ENCODE measurements around the gene ZNF185.

Gene ZNF185

DNA sequence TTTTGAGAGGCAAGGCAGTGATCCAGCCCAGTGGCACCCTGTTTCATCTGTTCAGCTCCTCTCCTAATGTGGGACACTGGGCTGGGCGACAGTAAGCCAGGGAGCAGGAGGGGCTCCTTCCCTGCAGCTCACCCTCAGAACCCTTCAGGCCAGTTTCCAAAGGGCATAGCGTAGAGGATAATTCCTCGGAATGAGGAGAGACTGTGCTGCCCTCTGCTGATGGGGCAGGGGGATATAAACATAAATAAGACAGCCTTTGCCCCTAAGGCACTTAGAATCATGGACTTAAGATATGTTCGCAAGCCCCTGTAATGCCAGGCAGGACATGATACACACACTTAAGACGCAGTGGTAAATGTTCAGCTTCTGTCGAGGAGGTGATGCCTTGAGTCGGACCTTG lies 27.9 kb upstream of the ZNF185 start:
- TF ChIP-seq, protein P1, sequence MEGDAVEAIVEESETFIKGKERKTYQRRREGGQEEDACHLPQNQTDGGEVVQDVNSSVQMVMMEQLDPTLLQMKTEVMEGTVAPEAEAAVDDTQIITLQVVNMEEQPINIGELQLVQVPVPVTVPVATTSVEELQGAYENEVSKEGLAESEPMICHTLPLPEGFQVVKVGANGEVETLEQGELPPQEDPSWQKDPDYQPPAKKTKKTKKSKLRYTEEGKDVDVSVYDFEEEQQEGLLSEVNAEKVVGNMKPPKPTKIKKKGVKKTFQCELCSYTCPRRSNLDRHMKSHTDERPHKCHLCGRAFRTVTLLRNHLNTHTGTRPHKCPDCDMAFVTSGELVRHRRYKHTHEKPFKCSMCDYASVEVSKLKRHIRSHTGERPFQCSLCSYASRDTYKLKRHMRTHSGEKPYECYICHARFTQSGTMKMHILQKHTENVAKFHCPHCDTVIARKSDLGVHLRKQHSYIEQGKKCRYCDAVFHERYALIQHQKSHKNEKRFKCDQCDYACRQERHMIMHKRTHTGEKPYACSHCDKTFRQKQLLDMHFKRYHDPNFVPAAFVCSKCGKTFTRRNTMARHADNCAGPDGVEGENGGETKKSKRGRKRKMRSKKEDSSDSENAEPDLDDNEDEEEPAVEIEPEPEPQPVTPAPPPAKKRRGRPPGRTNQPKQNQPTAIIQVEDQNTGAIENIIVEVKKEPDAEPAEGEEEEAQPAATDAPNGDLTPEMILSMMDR (IDR thresholded peaks at IDR 0.05), result no peak; the same call in 1 of the 2 replicates

DNA sequence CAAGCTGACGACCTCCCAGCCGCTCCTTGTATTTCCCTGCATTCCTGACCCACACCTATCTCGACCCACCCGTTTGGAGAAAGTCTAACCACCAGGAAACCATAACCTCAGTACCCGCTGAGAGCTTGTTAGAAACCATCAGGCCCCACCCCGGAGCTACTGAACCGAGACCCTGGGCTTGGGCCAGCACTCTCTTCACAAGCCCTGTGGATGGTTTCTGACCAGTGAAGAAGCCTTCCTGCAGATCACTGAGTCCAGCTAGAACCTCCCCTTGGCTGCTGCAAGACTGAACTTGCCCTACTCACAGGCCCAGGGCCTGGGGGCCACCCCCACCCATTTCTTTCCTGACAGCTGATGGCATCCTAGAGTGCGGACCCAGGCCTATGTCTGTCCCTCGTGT lies 26.6 kb upstream of the ZNF185 start:
- TF ChIP-seq, protein P1 (IDR thresholded peaks at IDR 0.05), result no peak

DNA sequence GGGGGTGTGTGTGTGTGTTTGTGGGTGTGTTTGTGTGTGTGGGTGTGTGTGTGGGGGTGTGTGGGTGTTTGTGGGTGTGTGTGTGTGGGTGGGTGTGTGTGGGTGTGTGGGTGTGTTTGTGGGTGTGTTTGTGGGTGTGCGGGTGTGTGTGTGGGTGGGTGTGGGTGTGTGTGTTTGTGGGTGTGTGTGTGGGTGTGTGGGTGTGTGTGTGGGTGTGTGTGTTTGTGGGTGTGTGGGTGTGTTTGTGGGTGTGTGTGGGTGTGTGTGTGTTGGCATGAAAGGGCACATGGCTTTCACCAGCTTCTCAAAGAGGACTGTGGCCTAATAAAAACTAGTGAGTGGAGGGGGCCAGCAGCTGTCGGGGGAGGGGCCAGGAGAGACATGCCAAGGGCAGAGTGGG lies 25.3 kb upstream of the ZNF185 start:
- TF ChIP-seq, protein P1 (IDR thresholded peaks at IDR 0.05), result no peak

DNA sequence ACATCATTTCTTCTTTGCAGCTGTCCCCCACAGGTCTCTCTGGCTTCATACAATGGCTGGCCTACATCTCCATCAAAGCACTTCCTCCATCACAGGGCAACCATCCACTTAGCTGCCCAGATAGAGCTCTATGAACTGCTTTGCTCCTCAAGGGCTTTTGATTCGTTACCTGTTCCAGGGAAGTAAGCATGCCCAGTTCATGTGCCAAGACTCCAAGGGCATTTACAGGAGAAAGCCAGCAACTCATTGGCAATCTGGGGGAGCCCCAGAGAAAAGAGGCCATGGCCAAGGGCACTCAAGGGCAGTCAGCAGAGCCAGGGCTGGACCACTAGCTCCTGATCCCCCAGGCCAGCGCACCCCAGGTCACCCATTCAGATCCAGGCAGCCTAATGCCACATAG lies 24.5 kb upstream of the ZNF185 start:
- TF ChIP-seq, protein P1 (IDR thresholded peaks at IDR 0.05), result no peak

DNA sequence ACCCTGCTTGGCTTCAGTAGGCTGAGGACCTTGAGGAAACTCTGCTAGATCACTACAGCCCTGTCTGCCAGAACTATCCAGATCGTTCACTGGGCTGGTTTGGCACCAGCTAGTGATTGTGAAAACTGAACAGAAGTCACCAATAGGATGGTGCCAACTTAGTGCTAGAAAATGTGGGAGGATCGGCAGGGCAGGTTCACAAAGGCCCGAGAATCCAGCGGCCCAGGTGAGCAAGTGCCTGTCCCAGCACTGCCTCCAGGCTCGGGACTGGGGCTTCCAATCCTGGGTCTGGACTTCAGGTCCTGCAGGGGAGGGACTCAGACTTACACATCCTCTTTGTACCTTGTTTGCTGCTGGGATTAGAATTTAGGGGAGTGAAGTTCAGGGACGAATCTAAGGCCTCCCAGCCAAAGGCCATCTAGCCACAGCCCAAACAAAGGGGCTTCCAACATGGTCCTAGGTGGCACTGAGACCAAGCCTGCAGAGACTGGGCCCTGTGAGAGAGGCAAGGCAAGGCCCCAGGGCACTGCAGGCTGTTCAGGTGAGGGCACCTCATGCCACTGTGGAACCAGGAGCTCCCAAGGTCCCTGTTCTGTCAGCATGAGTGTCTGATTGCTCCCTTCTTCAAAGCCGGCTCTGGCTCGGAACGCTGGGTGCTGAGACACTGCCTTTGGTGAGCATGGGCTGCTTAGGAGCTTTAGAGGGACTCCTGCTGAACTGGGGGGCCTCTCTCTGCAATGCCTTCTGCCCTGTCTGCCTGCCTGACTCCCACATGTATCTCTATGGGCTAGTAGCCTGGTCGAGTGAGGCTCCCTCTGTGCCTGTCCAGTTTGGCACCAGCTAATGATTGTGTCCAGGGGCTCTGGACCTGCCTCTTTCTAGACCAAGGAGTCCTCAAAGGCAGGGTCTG lies 20.7 kb upstream of the ZNF185 start:
- TF ChIP-seq, protein P1 (IDR thresholded peaks at IDR 0.05), result no peak

DNA sequence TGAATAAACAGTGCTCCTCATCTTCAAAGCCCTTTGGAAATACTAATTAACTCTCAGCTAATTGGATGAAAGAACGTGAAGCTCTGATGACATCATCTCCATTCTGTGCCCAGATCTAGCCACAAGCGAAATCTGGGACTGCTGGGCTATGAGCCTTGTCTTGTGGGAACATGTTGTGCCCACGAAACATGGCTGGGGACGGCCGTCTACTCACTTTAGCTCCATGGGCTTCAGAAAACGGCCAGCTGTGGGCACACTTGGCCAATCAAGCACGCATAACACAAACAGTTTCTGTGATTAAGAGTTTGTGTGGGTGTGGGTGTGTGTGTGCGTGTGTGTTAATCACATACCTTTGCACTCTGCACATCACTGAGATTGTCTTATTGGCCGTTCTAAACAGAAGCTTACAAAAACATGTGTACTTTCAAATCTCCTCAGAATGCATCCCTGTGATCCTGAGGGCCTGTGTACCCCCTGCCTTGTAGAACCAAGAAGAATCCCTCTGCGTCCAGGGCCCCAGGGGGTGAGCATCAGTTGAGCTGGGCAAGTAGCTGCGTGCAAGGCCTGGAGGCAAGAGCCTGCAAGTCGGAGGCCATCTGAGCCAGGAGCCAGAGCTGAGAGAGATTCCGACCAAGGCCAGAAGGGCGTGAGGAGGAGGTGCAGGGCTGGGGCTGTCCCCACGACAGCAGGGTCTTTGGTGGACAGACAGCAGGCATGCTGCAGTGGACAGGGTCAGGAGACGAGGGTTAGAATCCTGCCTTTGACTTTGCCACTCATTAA lies 18.7 kb upstream of the ZNF185 start:
- TF ChIP-seq, protein P1 (IDR thresholded peaks at IDR 0.05), result no peak

DNA sequence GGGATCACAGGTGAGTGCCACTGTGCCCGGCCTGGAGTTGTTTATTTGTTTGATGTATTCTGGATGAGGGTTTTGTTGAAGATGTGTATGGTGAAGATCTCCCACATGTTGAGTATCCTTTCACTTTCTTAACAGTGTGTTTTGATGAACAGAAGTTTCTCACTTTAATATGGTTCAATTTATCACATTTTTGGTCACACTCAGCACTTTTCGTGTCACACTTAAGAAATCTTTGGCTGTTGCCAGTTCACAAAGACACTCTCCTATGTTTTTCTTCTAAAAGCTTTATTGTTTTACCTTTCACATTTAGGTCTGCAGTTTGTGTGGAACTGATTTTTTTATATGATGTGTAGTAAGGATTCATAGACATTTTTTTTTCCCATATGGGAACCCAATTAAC lies 16.6 kb upstream of the ZNF185 start:
- TF ChIP-seq, protein P1 (IDR thresholded peaks at IDR 0.05), result no peak

Measured in LNCAP (cell line).